Left ventricle myocardium inferior (tissue), 1 donor: Measurements from ENCODE around the gene GSTA3. TPM values are rescaled to one million over a fixed set of nuclear protein-coding genes. Genes with fewer than 3 reads are reported as not detected.
"Not testable (repeated sequence)": the region's sequence is repeated elsewhere in the genome, so short reads cannot be mapped to it uniquely, and the experiment has no call there.

Source experiments
- DNase-seq: peaks from one replicate; pipeline ENCODE4 v3.0.0-alpha.2; 2020
- H3K27ac ChIP-seq: fragments of 200-600 bp; replicated peaks from 2 replicates; pipeline ENCODE4 v1.8.0; 2021
- H3K27me3 ChIP-seq: fragments of 200-600 bp; 2 replicates; pipeline ENCODE4 v1.8.0; 2021; ENCODE audit warnings: low read depth
- H3K36me3 ChIP-seq: fragments of 200-600 bp; 2 replicates; pipeline ENCODE4 v1.8.0; 2021
- H3K4me1 ChIP-seq: fragments of 200-600 bp; 2 replicates; pipeline ENCODE4 v1.8.0; 2021
- H3K4me3 ChIP-seq: fragments of 200-600 bp; 2 replicates; pipeline ENCODE4 v1.8.0; 2021; ENCODE audit warnings: mild to moderate bottlenecking, moderate library complexity
- H3K9me3 ChIP-seq: fragments of 200-600 bp; replicated peaks from 2 replicates; pipeline ENCODE4 v1.8.0; 2021
- intact Hi-C: fragments of 100-400 bp; cut with micrococcal nuclease; formaldehyde crosslinking; loops from one replicate; pipeline ENCODE4 v1.11.0; 2022
- total RNA-seq: library from RNA; stranded (reverse); fragmentation: NEBNext Ultra II Directional; extraction: Animal tissue kit (Norgen Biotek cat#: 25700); gene quantifications from one replicate; pipeline ENCODE4 v1.2.1, GENCODE V29; 2021
- TF ChIP-seq, protein P1 (sequence below): fragments of 200-600 bp; IDR thresholded peaks from 2 replicates; pipeline ENCODE4 v1.8.0; 2021; ENCODE audit warnings: antibody characterized with exemption, mild to moderate bottlenecking, borderline replicate concordance
- donor health status: DM: no; HTN: yes; CAD: no; lungs with severe emphysema.

Gene GSTA3
- total RNA-seq, 1 donor from 2014 or later = not detected

DNA sequence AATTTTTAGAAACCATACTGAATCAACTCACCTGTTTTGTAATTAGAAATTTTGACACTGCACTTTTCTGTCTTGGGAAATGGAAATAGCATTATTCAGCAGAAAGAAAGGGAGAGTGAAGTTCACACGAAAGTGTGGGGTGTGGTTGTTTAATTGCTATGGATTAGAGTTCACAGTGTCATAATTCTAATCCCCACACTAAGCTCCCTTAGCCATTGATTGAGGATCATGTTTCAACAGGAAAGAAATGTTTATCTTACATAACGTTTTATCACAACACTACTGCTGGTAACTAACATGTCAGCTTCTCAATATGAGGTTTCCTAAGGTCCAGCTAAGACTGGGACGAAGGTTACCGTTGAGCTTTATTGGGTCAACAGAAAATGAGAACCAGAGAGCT, 37.5 kb downstream of the GSTA3 start:
- TF ChIP-seq, protein P1, sequence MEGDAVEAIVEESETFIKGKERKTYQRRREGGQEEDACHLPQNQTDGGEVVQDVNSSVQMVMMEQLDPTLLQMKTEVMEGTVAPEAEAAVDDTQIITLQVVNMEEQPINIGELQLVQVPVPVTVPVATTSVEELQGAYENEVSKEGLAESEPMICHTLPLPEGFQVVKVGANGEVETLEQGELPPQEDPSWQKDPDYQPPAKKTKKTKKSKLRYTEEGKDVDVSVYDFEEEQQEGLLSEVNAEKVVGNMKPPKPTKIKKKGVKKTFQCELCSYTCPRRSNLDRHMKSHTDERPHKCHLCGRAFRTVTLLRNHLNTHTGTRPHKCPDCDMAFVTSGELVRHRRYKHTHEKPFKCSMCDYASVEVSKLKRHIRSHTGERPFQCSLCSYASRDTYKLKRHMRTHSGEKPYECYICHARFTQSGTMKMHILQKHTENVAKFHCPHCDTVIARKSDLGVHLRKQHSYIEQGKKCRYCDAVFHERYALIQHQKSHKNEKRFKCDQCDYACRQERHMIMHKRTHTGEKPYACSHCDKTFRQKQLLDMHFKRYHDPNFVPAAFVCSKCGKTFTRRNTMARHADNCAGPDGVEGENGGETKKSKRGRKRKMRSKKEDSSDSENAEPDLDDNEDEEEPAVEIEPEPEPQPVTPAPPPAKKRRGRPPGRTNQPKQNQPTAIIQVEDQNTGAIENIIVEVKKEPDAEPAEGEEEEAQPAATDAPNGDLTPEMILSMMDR = no peak
- intact Hi-C loops = no loop called here
- Histone ChIP-seq H3K9me3 (no peaks in the 10 kb centered on the region), H3K4me1 (no peaks in the 10 kb centered on the region), H3K27ac (no peak overlapping the region), H3K36me3 (no peaks in the 10 kb centered on the region), H3K4me3 (no peak overlapping the region), H3K27me3 (no peaks in the 10 kb centered on the region)
- DNase-seq = no peak

- Histone ChIP-seq H3K4me1 (no peaks in the 10 kb centered on the region), H3K27ac (no peak overlapping the region), H3K27me3 (no peaks in the 10 kb centered on the region), H3K9me3 (no peaks in the 10 kb centered on the region), H3K4me3 (no peak overlapping the region), H3K36me3 (no peaks in the 10 kb centered on the region)
- TF ChIP-seq, protein P1 = no peak
- intact Hi-C loops = no loop called here
- DNase-seq = no peak
Observed at GRCh38 chr6:52871621-52872020, 37.9 kb downstream of the GSTA3 start.

DNA sequence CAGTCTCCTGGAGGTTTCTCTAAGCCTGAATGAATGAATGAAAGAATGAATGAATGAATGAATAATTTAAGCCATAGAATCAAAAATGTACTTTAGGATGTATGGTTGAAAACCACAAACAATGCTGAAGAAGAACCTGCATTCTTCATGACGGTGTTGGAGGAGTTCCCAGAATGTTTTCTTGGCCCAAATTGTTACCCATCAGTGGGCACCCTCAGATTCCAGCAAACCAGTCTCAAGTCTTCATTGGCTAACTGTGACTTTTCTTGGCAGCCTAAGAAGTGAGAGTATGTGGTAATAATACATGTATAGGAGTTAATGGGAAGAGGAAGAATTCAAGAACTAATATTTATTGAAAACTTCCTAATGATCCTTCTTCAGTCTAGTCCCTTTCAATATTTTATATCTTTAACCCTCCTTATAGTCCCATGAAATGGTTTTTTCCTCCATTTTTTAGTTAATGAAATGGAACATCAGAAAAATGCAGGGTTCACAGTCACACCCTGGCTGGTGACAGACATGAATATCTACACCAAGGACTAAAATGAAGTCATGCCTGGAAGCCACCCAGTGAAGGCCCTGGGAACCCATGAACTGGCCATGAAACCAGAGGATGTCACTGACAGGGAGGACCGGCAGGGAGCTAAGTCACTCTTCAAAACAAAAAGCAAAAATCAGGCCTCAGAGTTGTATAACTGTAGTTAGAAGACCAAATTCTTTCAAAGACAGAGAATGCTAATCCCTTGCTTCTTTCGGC, 39.0 kb downstream of the GSTA3 start:
- DNase-seq, intact Hi-C loops, H3K4me3 ChIP-seq, H3K36me3 ChIP-seq, H3K27ac ChIP-seq, H3K9me3 ChIP-seq, H3K27me3 ChIP-seq, H3K4me1 ChIP-seq: not testable (repeated sequence)

DNA sequence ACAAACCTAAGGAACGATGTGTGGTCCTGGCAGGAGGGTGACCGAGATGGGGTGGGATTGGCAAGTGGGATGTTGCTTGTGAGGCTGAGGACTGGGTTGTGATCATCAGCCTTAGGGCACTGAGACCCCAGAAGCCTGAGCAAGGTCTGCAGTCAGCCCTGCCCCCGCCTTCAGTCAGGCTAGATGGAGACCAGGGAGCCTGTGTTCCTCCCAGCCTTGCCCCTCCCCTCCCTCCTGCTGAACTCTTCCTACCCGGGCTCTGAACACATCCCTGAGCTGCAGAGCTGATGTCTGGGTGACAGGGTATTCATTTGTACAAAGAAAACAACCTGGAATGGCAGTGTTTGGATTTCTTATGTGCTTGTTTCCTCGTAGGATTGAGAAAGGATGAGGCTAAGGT, 40.6 kb downstream of the GSTA3 start:
- H3K27ac ChIP-seq, H3K27me3 ChIP-seq, H3K9me3 ChIP-seq, H3K4me3 ChIP-seq, DNase-seq, intact Hi-C loops, H3K36me3 ChIP-seq, H3K4me1 ChIP-seq: not testable (repeated sequence)

GRCh38 chr6:52868240-52868639, 41.3 kb downstream of the GSTA3 start:
- Histone ChIP-seq H3K4me3 (no peak overlapping the region), H3K4me1 (no peaks in the 10 kb centered on the region), H3K27ac (no peak overlapping the region), H3K9me3 (no peaks in the 10 kb centered on the region), H3K36me3 (no peaks in the 10 kb centered on the region), H3K27me3 (no peaks in the 10 kb centered on the region)
- TF ChIP-seq, protein P1 = no peak
- intact Hi-C loops = no loop called here
- DNase-seq = no peak

GRCh38 chr6:52861151-52861550, 48.3 kb downstream of the GSTA3 start:
- DNase-seq, H3K4me3 ChIP-seq, H3K36me3 ChIP-seq, intact Hi-C loops, H3K4me1 ChIP-seq, H3K27ac ChIP-seq, H3K9me3 ChIP-seq: not testable (repeated sequence)
- H3K27me3 ChIP-seq = peaks cover 37% of the 10 kb centered on the region

GRCh38 chr6:52858416-52858815, 51.1 kb downstream of the GSTA3 start:
- Histone ChIP-seq H3K36me3 (no peaks in the 10 kb centered on the region), H3K27me3 (peaks cover 53% of the 10 kb centered on the region), H3K27ac (no peak overlapping the region), H3K9me3 (no peaks in the 10 kb centered on the region), H3K4me1 (no peaks in the 10 kb centered on the region), H3K4me3 (no peak overlapping the region)
- no peak for DNase-seq
- TF ChIP-seq, protein P1 = no peak
- intact Hi-C loops = no loop called here

GRCh38 chr6:52856137-52856536, 53.4 kb downstream of the GSTA3 start:
- H3K36me3 ChIP-seq, H3K4me3 ChIP-seq, H3K4me1 ChIP-seq, DNase-seq, H3K27ac ChIP-seq, intact Hi-C loops, H3K9me3 ChIP-seq: not testable (repeated sequence)
- H3K27me3 ChIP-seq = peaks cover 50% of the 10 kb centered on the region
